ENCODE results near the gene FRMD5.

GRCh38 chr15:44199393-44199792 lies 4.3 kb upstream of the FRMD5 start:
- TF ChIP-seq CTCF (IDR thresholded peaks at IDR 0.05): no peak
- TF ChIP-seq EZH2 (IDR thresholded peaks at IDR 0.05; ENCODE audit: borderline replicate concordance, insufficient read depth, low read depth, low read length, poor library complexity, severe bottlenecking): no peak
